H7 (cell line): Measurements from ENCODE around the gene C19orf33. TPM values are rescaled to one million over a fixed set of nuclear protein-coding genes. Genes with fewer than 3 reads are reported as not detected.
"Not testable (repeated sequence)": the region's sequence is repeated elsewhere in the genome, so short reads cannot be mapped to it uniquely, and the experiment has no call there.

Experiments used
- DNase-seq: peaks from one replicate; pipeline ENCODE4 v3.0.0; 2012
- H3K27me3 ChIP-seq: 2 replicates; pipeline ENCODE4 v1.6.0; 2011; ENCODE audit warnings: mild to moderate bottlenecking, low read length; ENCODE audit not compliant: control insufficient read depth, insufficient read depth
- H3K36me3 ChIP-seq: replicated peaks from 2 replicates; pipeline ENCODE4 v1.5.1; 2011; ENCODE audit warnings: low read length; ENCODE audit not compliant: control insufficient read depth, insufficient read depth
- H3K4me3 ChIP-seq: 2 replicates; pipeline ENCODE4 v1.5.1; 2011; ENCODE audit warnings: low read depth, mild to moderate bottlenecking, control low read depth, low read length, moderate library complexity; ENCODE audit not compliant: insufficient read depth
- total RNA-seq: library from RNA; depleted of rRNA; stranded (reverse); fragments of >200 nt; shearing (Covaris generic); gene quantifications from 2 replicates; pipeline ENCODE4 v1.2.3, GENCODE V29; 2014

C19orf33 gene
- total RNA-seq, 1 experiment from 2014 or later: 11.1 TPM

DNA sequence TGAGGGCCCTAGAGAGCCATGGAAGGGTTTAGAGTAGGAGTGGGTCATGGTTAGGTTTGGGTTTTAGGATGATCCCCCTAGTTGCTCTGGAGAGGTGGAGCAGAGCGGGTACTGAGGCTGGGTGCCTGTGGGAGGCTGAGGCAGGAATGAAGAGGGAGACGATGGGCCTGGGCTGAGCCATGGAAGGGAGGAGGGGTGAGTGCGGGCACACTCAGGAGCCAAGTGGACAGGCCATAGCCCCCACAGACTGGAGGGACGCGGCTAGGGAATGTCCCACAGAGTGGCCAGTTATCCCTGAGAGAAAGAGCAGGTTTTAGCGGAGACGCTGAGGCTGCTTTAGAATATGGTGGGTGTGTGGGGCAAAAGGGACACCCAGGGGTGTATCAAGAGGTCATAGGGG is 25.6 kb downstream of the C19orf33 start:
- H3K4me3 ChIP-seq: no peak overlapping the region
- H3K27me3 ChIP-seq: no peaks in the 10 kb centered on the region
- peaks cover 7% of the 10 kb centered on the region for H3K36me3 ChIP-seq
- no peak for DNase-seq

DNA sequence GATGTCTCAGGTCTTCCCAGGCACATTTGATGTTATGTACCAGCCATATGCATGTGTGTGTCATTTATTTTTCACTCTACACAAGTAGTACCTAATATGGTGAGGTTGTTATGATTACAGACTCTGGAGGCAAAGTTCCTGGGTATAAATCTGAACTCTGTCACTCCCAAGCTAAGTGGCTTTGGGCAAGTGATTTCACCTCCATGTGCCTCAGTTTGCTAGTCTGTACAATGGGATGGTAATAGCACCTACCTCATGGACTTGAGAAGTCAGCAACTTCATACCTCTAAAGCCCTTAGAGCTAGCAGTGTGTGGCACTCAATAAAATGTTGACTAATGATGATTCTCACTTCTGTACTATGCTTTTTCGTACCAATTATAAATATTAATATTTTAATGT is 27.7 kb downstream of the C19orf33 start:
- H3K4me3 ChIP-seq: no peak overlapping the region
- DNase-seq: no peak
- peaks cover 7% of the 10 kb centered on the region for H3K36me3 ChIP-seq
- H3K27me3 ChIP-seq: no peaks in the 10 kb centered on the region

DNA sequence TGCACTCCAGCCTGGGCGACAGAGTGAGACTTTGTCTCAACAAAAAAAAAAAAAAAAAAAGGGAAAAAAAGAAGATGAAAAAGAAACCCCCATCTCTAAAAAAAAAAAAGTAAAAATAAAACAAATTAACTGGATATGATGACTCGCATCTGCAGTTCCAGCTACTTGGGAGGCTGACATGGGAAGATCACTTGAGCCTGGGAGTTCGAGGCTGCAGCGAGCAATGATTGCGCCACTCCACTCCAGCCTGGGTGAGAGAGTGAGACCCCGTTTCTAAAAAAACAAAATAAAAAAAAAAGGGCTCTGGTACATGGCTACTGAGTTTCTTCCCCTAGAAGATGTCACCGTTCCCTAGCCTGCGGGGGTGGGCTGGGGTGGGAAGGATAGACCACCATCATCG is 29.2 kb downstream of the C19orf33 start:
- DNase-seq: no peak
- H3K27me3 ChIP-seq: peaks cover 3% of the 10 kb centered on the region; the same call in 1 of the 2 replicates
- peaks cover under 1% of the 10 kb centered on the region for H3K36me3 ChIP-seq
- H3K4me3 ChIP-seq: no peak overlapping the region

DNA sequence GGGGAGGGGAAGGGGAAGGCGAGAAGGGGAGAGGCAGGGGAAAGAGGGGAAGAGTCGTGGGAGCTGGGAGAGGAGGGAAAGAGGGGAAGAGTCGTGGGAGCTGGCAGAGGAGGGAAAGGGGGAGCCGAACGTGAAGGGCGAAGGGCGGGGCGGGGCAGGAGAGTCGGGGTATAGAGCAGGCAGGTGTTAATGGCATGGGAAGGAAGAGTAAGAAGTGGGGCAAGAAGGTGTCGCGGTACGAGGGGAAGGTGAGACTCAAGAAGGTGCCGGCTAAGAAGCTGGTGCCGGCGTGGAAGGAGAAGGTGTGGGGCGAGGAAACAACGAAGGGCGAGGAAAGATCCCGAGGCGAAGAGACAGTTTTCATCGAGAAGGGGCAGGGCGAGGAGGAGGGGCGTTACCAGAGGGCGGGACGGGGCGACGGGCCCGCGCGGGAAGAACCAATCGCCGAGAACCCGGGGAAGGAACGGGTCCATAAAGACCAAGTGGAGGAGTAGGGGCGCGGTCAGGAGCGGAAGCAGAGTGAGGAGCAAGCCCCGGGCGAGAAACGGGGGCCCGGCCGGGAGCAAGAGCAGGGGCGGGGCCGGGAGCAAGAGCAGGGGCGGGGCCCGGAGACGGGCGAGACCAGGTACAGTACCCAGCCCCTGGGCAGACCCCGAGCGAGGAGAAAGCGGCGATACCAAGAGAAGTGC is 32.0 kb downstream of the C19orf33 start:
- peaks cover 3% of the 10 kb centered on the region; the same call in 1 of the 2 replicates for H3K27me3 ChIP-seq
- peak overlapping the region; percentile 71 for H3K4me3 ChIP-seq
- H3K36me3 ChIP-seq: no peaks in the 10 kb centered on the region
- peak; percentile 97 for DNase-seq

DNA sequence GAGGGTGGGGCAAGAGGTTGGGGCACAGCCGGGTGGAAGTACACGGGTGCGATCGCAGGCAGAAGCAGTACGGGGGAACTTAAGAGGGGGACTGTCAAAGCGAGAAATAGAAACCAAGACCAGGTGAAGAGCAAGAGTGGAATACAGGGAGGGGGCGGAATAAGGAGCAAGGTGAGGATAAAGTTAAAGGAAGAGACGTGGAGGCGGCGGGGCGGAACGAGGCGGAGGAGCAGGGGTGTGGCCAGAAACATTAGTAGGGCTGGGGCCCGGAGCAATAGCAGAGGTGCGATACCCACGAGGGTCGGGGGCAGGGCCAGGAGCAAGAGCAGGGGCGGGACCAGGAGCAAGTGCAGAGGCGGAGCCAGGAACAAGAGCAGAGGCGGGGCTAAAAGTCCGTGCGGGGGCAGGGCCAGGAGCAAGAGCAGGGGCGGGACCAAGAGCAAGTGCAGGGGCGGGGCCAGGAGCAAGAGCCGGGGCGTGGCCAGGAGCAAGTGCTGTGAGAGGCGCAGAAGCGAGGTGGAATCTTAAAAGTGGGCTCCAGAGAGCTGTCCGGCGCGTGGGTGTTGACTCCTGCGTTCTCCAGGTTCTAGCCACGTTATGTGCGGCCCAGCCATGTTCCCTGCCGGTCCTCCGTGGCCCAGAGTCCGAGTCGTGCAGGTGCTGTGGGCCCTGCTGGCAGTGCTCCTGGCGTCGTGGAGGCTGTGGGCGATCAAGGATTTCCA is 32.7 kb downstream of the C19orf33 start:
- peaks cover 3% of the 10 kb centered on the region; the same call in 1 of the 2 replicates for H3K27me3 ChIP-seq
- peak overlapping the region; percentile 71 for H3K4me3 ChIP-seq
- H3K36me3 ChIP-seq: no peaks in the 10 kb centered on the region
- peak; percentile 97 for DNase-seq

DNA sequence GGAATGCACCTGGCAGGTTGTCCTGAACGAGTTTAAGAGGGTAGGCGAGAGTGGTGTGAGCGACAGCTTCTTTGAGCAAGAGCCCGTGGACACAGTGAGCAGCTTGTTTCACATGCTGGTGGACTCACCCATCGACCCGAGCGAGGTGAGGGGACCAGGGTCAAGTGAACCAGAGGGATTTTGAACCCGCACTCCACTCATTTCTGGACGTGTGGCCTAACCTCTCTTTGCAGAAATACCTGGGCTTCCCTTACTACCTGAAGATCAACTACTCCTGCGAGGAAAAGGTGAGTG is 33.3 kb downstream of the C19orf33 start:
- Histone ChIP-seq H3K27me3 (peaks cover 3% of the 10 kb centered on the region; the same call in 1 of the 2 replicates), H3K4me3 (peak overlapping the region; percentile 45), H3K36me3 (no peaks in the 10 kb centered on the region)
- DNase-seq: no peak

DNA sequence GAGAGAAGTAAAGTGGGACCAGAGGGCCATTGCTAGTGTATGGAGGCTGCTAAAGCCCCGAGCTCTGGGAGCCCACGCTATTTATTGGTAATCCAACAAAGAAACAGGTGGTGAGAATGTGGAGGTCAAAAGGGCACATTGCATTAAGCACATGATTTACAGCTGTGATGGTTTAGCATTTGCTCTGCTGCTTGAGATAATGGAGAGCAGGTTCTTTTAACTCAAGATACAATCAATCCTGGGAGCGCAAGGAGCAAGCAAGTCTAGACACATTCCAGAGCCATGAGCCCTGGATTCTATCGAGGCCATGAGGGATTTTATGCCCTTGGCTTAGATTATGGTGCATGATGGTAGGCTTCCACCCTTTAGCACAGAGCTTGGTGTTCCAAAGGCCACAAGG is 35.0 kb downstream of the C19orf33 start:
- not testable (repeated sequence) for DNase-seq, H3K36me3 ChIP-seq, H3K4me3 ChIP-seq, H3K27me3 ChIP-seq

DNA sequence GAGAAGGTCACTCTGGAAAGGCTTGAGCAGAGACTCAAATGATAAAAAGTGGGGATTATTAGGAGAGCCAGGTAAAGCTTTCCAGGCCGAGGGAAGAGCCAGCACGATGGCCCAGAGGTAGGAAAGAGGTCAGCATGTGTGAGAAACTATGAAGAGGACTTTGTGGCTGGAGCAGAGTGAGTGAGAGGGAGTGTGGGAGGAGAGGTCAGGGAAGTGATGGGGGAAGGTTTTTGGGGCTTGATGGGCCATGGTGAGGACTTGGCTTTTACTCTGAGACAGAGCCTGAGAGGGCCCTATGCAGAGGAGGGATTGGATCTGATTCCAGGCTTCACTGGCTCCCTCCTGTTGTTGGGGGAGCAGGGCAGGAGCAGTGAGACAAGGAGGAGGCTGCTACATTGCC is 36.9 kb downstream of the C19orf33 start:
- H3K4me3 ChIP-seq: no peak overlapping the region
- H3K36me3 ChIP-seq: no peaks in the 10 kb centered on the region
- DNase-seq: no peak
- peaks cover 3% of the 10 kb centered on the region; the same call in 1 of the 2 replicates for H3K27me3 ChIP-seq

DNA sequence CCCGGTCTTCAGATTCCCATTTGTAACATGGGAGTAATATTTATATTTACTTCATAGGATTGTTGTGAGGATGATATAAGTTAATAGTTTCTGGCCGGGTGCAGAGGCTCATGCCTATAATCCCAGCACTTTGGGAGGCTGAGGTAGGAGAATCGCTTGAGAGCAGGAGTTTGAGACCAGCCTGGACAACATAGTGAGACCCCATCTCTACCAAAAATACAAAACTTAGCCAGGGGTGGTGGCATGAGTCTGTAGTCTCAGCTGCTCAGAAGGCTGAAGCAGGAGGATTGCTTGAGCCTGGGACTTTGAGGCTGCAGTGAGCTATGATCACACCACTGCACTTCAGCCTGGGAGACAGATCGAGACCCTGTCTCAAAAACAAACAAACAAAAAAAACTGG is 42.8 kb downstream of the C19orf33 start:
- no peak for DNase-seq
- Histone ChIP-seq H3K4me3 (no peak overlapping the region), H3K27me3 (no peaks in the 10 kb centered on the region; the same call in 1 of the 2 replicates), H3K36me3 (no peaks in the 10 kb centered on the region)

DNA sequence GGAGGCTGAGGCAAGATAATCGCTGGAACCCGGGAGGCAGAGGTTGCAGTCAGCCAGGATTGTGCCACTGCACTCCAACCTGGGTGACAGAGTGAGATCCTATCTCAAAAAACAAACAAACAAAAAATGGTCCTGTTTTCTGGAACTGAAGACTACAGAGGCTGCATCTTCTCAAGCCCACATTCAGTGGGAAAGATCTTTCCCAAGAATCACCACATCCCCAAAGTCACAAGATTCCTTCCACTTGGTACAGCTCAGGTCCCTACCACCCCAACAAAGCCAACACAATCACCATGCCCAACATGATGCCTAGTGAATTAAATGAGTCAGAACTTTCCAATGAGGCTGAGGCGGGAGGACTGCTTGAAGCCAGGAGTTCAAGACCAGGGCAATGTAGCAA is 46.8 kb downstream of the C19orf33 start:
- H3K36me3 ChIP-seq: no peaks in the 10 kb centered on the region
- no peak overlapping the region for H3K4me3 ChIP-seq
- no peaks in the 10 kb centered on the region; the same call in 1 of the 2 replicates for H3K27me3 ChIP-seq
- DNase-seq: no peak

DNA sequence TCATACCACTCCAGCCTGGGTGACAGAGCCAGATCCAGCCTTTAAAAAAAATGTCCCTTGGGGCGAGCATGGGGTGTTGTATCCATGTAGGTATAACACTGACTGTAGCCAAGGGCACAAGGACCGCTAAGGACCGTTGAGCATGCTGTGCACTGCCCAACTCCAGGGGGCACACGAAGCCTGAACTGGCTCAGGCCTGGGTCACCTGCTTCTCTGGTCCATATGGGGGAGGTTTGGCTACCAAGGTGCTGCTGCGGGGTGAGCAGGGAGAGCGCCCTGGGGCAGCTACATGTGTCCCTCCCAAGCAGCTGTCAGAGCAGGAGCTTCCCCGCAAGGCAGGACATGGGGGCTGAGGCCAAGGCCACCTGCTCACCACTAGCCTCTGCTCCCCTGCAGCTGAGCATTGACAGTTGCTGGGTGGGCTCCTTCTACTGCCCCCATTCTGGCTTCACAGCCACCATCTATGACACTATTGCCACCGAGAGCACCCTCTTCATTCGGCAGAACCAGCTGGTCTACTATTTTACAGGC is 47.9 kb downstream of the C19orf33 start:
- peak; percentile 34 for DNase-seq
- Histone ChIP-seq H3K27me3 (peaks cover 3% of the 10 kb centered on the region; the same call in 1 of the 2 replicates), H3K36me3 (no peaks in the 10 kb centered on the region), H3K4me3 (no peak overlapping the region)

DNA sequence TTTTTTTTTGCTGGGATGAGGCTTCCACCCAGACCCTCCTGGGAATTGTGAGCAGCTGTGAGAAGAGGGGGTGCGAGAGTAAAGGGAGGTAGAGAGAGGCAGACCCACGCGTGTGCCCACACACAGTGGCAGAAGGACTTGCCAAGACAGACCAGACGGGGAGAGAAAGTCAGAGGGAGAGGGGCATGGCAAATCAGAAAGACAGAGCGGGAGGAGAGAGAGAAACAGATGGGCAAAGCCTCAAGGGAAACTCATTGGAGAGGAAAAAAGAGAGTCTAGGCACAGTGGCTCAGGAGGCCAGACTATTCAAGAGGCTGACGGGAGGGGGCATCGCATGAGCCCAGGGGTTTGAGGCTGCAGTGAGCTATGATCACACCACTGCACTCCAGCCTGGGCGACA is 48.6 kb downstream of the C19orf33 start:
- DNase-seq: no peak
- H3K4me3 ChIP-seq: no peak overlapping the region

More for the DNA sequence above, 48.6 kb downstream of the C19orf33 start:
- no peaks in the 10 kb centered on the region for H3K36me3 ChIP-seq
- H3K27me3 ChIP-seq: peaks cover 3% of the 10 kb centered on the region; the same call in 1 of the 2 replicates
